HEK293 (cell line): Measurements from ENCODE around the gene TICRR.

Source experiments
- CTCF ChIP-seq: fragments of 450-650 bp; formaldehyde crosslinking; IDR thresholded peaks from 2 replicates; pipeline ENCODE4 v1.5.1; 2016; ENCODE audit warnings: missing biosample characterization, missing genetic modification characterization
- GLIS2 ChIP-seq: fragments of 450-650 bp; formaldehyde crosslinking; IDR thresholded peaks from 2 replicates; pipeline ENCODE4 v1.5.1; 2016; ENCODE audit warnings: missing biosample characterization, missing genetic modification characterization
- INSM2 ChIP-seq: fragments of 450-650 bp; formaldehyde crosslinking; IDR thresholded peaks from 2 replicates; pipeline ENCODE4 v1.5.1; 2016; ENCODE audit warnings: missing biosample characterization, missing genetic modification characterization
- KLF1 ChIP-seq: fragments of 450-650 bp; formaldehyde crosslinking; IDR thresholded peaks from 2 replicates; pipeline ENCODE4 v1.5.1; 2016; ENCODE audit warnings: missing biosample characterization, missing genetic modification characterization
- KLF16 ChIP-seq: fragments of 450-650 bp; formaldehyde crosslinking; IDR thresholded peaks from 2 replicates; pipeline ENCODE4 v1.5.1; 2017; ENCODE audit warnings: missing biosample characterization, missing genetic modification characterization
- PBX3 ChIP-seq: sonication (generic); formaldehyde crosslinking; IDR thresholded peaks from 2 replicates; pipeline ENCODE4 v1.8.1; 2022; ENCODE audit warnings: mild to moderate bottlenecking, moderate library complexity, missing genetic modification reagents
- REPIN1 ChIP-seq: fragments of 450-650 bp; formaldehyde crosslinking; IDR thresholded peaks from 2 replicates; pipeline ENCODE4 v1.5.1; 2017; ENCODE audit warnings: missing biosample characterization, missing genetic modification characterization, low read depth
- SCRT2 ChIP-seq: fragments of 450-650 bp; formaldehyde crosslinking; IDR thresholded peaks from 2 replicates; pipeline ENCODE4 v1.5.1; 2016; ENCODE audit warnings: missing biosample characterization, missing genetic modification characterization
- SETDB1 ChIP-seq: IDR thresholded peaks from one replicate; pipeline ENCODE4 v1.6.1; 2017; ENCODE audit warnings: mild to moderate bottlenecking, low read length, moderate library complexity, mixed read lengths; ENCODE audit not compliant: insufficient read length
- WT1 ChIP-seq: fragments of 450-650 bp; formaldehyde crosslinking; IDR thresholded peaks from 2 replicates; pipeline ENCODE4 v1.5.1; 2016; ENCODE audit warnings: missing biosample characterization, missing genetic modification characterization
- ZBTB20 ChIP-seq: fragments of 450-650 bp; formaldehyde crosslinking; IDR thresholded peaks from 2 replicates; pipeline ENCODE4 v1.5.1; 2016; ENCODE audit warnings: missing biosample characterization, missing genetic modification characterization
- ZBTB26 ChIP-seq: fragments of 450-650 bp; formaldehyde crosslinking; optimal IDR thresholded peaks from 2 replicates; pipeline ENCODE3; 2016; ENCODE audit warnings: missing biosample characterization, mild to moderate bottlenecking, missing genetic modification characterization
- ZBTB48 ChIP-seq: fragments of 450-650 bp; formaldehyde crosslinking; IDR thresholded peaks from 2 replicates; pipeline ENCODE4 v1.5.1; 2016; ENCODE audit warnings: missing biosample characterization, missing genetic modification characterization
- ZNF280D ChIP-seq: fragments of 450-650 bp; formaldehyde crosslinking; IDR thresholded peaks from 2 replicates; pipeline ENCODE4 v1.5.1; 2016; ENCODE audit warnings: missing biosample characterization, missing genetic modification characterization
- ZNF324 ChIP-seq: fragments of 450-650 bp; formaldehyde crosslinking; IDR thresholded peaks from 2 replicates; pipeline ENCODE4 v1.5.1; 2016; ENCODE audit warnings: missing biosample characterization, missing genetic modification characterization
- ZNF426 ChIP-seq: fragments of 450-650 bp; formaldehyde crosslinking; IDR thresholded peaks from 2 replicates; pipeline ENCODE4 v1.5.1; 2017; ENCODE audit warnings: missing biosample characterization, missing genetic modification characterization, mild to moderate bottlenecking, inconsistent platforms, moderate library complexity
- ZNF518A ChIP-seq: fragments of 450-650 bp; formaldehyde crosslinking; conservative IDR thresholded peaks from 2 replicates; pipeline ENCODE4 v1.5.1; 2016; ENCODE audit warnings: low read depth, missing biosample characterization, missing genetic modification characterization
- ZNF596 ChIP-seq: fragments of 450-650 bp; IDR thresholded peaks from 2 replicates; pipeline ENCODE4 v1.5.0; 2018; ENCODE audit warnings: missing biosample characterization, mild to moderate bottlenecking, missing genetic modification characterization, moderate library complexity
- ZNF610 ChIP-seq: fragments of 450-650 bp; formaldehyde crosslinking; IDR thresholded peaks from 2 replicates; pipeline ENCODE4 v1.5.1; 2016; ENCODE audit warnings: missing biosample characterization, missing genetic modification characterization, borderline replicate concordance
- ZNF776 ChIP-seq: fragments of 450-650 bp; formaldehyde crosslinking; IDR thresholded peaks from 2 replicates; pipeline ENCODE4 v1.5.0; 2017; ENCODE audit warnings: missing biosample characterization, missing genetic modification characterization, borderline replicate concordance
- ZNF843 ChIP-seq: fragments of 450-650 bp; formaldehyde crosslinking; IDR thresholded peaks from 2 replicates; pipeline ENCODE4 v1.5.1; 2016; ENCODE audit warnings: missing biosample characterization, missing genetic modification characterization
- ZSCAN30 ChIP-seq: fragments of 450-650 bp; IDR thresholded peaks from 2 replicates; pipeline ENCODE4 v1.5.1; 2018; ENCODE audit warnings: missing biosample characterization, mild to moderate bottlenecking, missing genetic modification characterization, moderate library complexity
- ZXDB ChIP-seq: fragments of 450-650 bp; formaldehyde crosslinking; IDR thresholded peaks from 2 replicates; pipeline ENCODE4 v1.5.1; 2016; ENCODE audit warnings: missing biosample characterization, missing genetic modification characterization

TICRR gene

GRCh38 chr15:89654847-89655805, 79.9 kb downstream of the TICRR start, which contains the start of gene KIF7 (continued):
- peak; percentile 11; the same call in 1 of the 2 replicates for TF ChIP-seq ZNF518A (tag by site-specific recombination)
- TF ChIP-seq ZNF280D = no peak
- TF ChIP-seq ZNF426 (tag by site-specific recombination) = no peak
- peak; percentile 80 for TF ChIP-seq KLF16 (tag by site-specific recombination)
- TF ChIP-seq ZBTB26 (tag by site-specific recombination) = peak; percentile 95
- no peak for TF ChIP-seq SCRT2 (tag by site-specific recombination)
- 0 out of 2 replicates have a peak, but pooled peaks have one; percentile 37 for TF ChIP-seq PBX3 (CRISPR knock-in tag)
- TF ChIP-seq ZBTB48 (tag by site-specific recombination) = no peak
- 0 out of 2 replicates have a peak, but pooled peaks have one; percentile 50 for TF ChIP-seq ZSCAN30
- no peak for TF ChIP-seq INSM2 (tag by site-specific recombination)
- no peak for TF ChIP-seq ZNF610 (tag by site-specific recombination)
- peak; percentile 20; the same call in 1 of the 2 replicates for TF ChIP-seq CTCF (tag by site-specific recombination)
- TF ChIP-seq ZBTB20 (tag by site-specific recombination) = peak; percentile 92
- no peak for TF ChIP-seq ZNF843 (tag by site-specific recombination)
- no peak for TF ChIP-seq ZNF776 (tag by site-specific recombination)
- peak; percentile 30; the same call in 1 of the 2 replicates for TF ChIP-seq WT1 (tag by site-specific recombination)
- no peak for TF ChIP-seq SETDB1
- peak; percentile 70; the same call in 1 of the 2 replicates for TF ChIP-seq ZNF324 (tag by site-specific recombination)
- peak; percentile 74 for TF ChIP-seq GLIS2
- peak; percentile 62 for TF ChIP-seq KLF1
- TF ChIP-seq ZXDB (tag by site-specific recombination) = peak; percentile 74
- TF ChIP-seq REPIN1 (tag by site-specific recombination) = no peak
- no peak for TF ChIP-seq ZNF596 (tag by site-specific recombination)
